ENCODE data around the gene ARMCX1. TPM values are rescaled to one million over a fixed set of nuclear protein-coding genes. Genes with fewer than 3 reads are reported as not detected.

Gene ARMCX1
- total and polyA plus RNA-seq, 2 donors (not counting 3 experiments of a cell fraction or from before 2014, with no cell fraction given) = 11.0 to 22.4 TPM

DNA sequence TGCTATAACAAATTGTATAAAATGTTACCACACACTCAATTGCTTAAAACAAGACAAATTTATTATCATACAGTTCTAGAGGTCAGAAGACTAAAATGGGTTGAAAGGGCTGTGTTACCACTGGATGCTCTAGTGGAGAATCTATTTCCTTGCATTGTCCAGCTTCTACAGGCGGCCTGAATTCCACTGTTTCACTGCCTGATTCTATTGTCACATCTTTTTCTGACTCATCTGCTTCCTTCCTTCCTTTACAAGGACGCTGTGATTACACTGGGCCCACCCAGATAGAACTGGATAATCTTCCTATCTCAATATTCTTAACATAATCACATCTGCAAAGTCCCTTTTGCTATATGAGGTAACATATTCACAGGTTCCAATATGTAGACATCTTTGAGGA lies 19.4 kb upstream of the ARMCX1 start:
- Histone ChIP-seq H3K4me1 (ENCODE audit: control insufficient read depth, extremely low read depth, insufficient read depth, low read length) (peaks cover 9% of the 10 kb centered on the region), H3K27ac (ENCODE audit: insufficient read depth, low read depth, low read length) (peak overlapping the region; percentile 23), H3K9me3 (replicated peaks; ENCODE audit: control insufficient read depth, insufficient read depth, low read length) (no peaks in the 10 kb centered on the region), H3K27me3 (ENCODE audit: control insufficient read depth in 2 of 2, insufficient read depth in 2 of 2, low read length in 2 of 2) (no peaks in the 10 kb centered on the region), H2AFZ (ENCODE audit: low read depth, low read length) (no peak overlapping the region), H3K4me2 (ENCODE audit: insufficient read depth, low read length) (no peak overlapping the region), H3K79me2 (ENCODE audit: control insufficient read depth, insufficient read depth, low read length) (no peaks in the 10 kb centered on the region), H3K9me1 (replicated peaks; ENCODE audit: control insufficient read depth, extremely low read depth, insufficient read depth, low read length) (no peaks in the 10 kb centered on the region), H3K9ac (replicated peaks; ENCODE audit: extremely low read depth, insufficient read depth, low read length) (no peak overlapping the region), H3K36me3 (ENCODE audit: control insufficient read depth in 2 of 2, extremely low read depth in 1 of 2, insufficient read depth in 2 of 2, low read length in 2 of 2) (no peaks in the 10 kb centered on the region), H4K20me1 (replicated peaks; ENCODE audit: control insufficient read depth, extremely low read depth, insufficient read depth, low read length) (no peaks in the 10 kb centered on the region), H3K4me3 (replicated peaks in 1 of 3; ENCODE audit: insufficient read depth in 1 of 3, low read depth in 1 of 3, low read length in 3 of 3) (no peak overlapping the region)
- ChIA-PET CTCF (no interaction called here), POLR2A (no interaction called here)
- DNase-seq (ENCODE audit: low read depth, low spot score) (peak; percentile 37), FAIRE-seq (peak; percentile 81)
- dilution Hi-C loops (cut with MboI; ENCODE audit: extremely low pct_ligation_motif_present, low sequenced_read_pairs) = no loop called here
- intact Hi-C loops (cut with micrococcal nuclease) = no loop called here
- TF ChIP-seq FOS (IDR thresholded peaks at IDR 0.05; ENCODE audit: borderline replicate concordance, insufficient read depth, low read length) (peak; percentile 58), GATA2 (IDR thresholded peaks at IDR 0.05; ENCODE audit: insufficient read depth, insufficient read length, low read depth, low read length) (peak; percentile 48), POLR2A (IDR thresholded peaks at IDR 0.05; ENCODE audit: low read depth, low read length) (no peak), POLR2AphosphoS5 (IDR thresholded peaks at IDR 0.05; ENCODE audit: insufficient read depth, low read depth, low read length) (peak; percentile 27), JUN (IDR thresholded peaks at IDR 0.05; ENCODE audit: borderline replicate concordance, insufficient read depth, insufficient read length, low read depth) (peak; percentile 63)
- BruUV-seq (replicated peaks) = no TSS peak

DNA sequence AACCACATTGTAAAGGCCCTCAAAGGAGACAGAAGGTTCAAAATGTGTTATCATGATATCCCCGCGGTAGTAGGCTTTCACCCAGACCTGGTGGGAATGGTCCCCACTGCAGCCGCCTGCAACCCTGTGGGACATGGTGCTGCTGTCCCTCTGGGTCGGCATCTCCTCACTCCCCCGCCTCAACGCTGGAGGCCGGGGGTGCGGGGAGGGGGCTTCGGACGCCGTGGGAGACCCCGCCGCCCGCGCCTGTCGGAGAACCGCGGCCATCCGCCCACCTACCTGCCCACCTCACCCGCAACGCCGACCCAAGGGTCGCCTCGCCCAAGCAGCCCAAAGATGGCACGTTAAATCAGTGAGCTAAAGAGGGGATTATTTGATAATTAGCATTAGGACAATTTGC lies 11.2 kb upstream of the ARMCX1 start:
- H3K79me2 ChIP-seq (ENCODE audit: control insufficient read depth, insufficient read depth, low read length) = no peaks in the 10 kb centered on the region
- FAIRE-seq = no peak
- intact Hi-C loops (cut with micrococcal nuclease) (no loop called here), dilution Hi-C loops (cut with MboI; ENCODE audit: extremely low pct_ligation_motif_present, low sequenced_read_pairs) (no loop called here)
- no peak overlapping the region for H3K4me2 ChIP-seq (ENCODE audit: insufficient read depth, low read length)
- DNase-seq (ENCODE audit: low read depth, low spot score) = no peak
- H3K27me3 ChIP-seq (ENCODE audit: control insufficient read depth in 2 of 2, insufficient read depth in 2 of 2, low read length in 2 of 2) = no peaks in the 10 kb centered on the region
- no peaks in the 10 kb centered on the region for H4K20me1 ChIP-seq (replicated peaks; ENCODE audit: control insufficient read depth, extremely low read depth, insufficient read depth, low read length)
- BruUV-seq (replicated peaks) = no TSS peak
- H2AFZ ChIP-seq (ENCODE audit: low read depth, low read length) = no peak overlapping the region
- no peaks in the 10 kb centered on the region for H3K36me3 ChIP-seq (ENCODE audit: control insufficient read depth in 2 of 2, extremely low read depth in 1 of 2, insufficient read depth in 2 of 2, low read length in 2 of 2)
- no peaks in the 10 kb centered on the region for H3K9me3 ChIP-seq (replicated peaks; ENCODE audit: control insufficient read depth, insufficient read depth, low read length)
- no peak overlapping the region for H3K9ac ChIP-seq (replicated peaks; ENCODE audit: extremely low read depth, insufficient read depth, low read length)
- H3K4me3 ChIP-seq (replicated peaks in 1 of 3; ENCODE audit: insufficient read depth in 1 of 3, low read depth in 1 of 3, low read length in 3 of 3) = no peak overlapping the region
- ChIA-PET POLR2A (no interaction called here), CTCF (no interaction called here)
- H3K4me1 ChIP-seq (ENCODE audit: control insufficient read depth, extremely low read depth, insufficient read depth, low read length) = no peaks in the 10 kb centered on the region
- TF ChIP-seq JUN (IDR thresholded peaks at IDR 0.05; ENCODE audit: borderline replicate concordance, insufficient read depth, insufficient read length, low read depth) = no peak
- no peak for TF ChIP-seq POLR2AphosphoS5 (IDR thresholded peaks at IDR 0.05; ENCODE audit: insufficient read depth, low read depth, low read length)
- TF ChIP-seq GATA2 (IDR thresholded peaks at IDR 0.05; ENCODE audit: insufficient read depth, insufficient read length, low read depth, low read length) = no peak
- TF ChIP-seq MAX (IDR thresholded peaks at IDR 0.05; ENCODE audit: insufficient read depth, insufficient read length) = no peak
- TF ChIP-seq POLR2A (IDR thresholded peaks at IDR 0.05; ENCODE audit: low read depth, low read length) = no peak
- TF ChIP-seq, protein P1, sequence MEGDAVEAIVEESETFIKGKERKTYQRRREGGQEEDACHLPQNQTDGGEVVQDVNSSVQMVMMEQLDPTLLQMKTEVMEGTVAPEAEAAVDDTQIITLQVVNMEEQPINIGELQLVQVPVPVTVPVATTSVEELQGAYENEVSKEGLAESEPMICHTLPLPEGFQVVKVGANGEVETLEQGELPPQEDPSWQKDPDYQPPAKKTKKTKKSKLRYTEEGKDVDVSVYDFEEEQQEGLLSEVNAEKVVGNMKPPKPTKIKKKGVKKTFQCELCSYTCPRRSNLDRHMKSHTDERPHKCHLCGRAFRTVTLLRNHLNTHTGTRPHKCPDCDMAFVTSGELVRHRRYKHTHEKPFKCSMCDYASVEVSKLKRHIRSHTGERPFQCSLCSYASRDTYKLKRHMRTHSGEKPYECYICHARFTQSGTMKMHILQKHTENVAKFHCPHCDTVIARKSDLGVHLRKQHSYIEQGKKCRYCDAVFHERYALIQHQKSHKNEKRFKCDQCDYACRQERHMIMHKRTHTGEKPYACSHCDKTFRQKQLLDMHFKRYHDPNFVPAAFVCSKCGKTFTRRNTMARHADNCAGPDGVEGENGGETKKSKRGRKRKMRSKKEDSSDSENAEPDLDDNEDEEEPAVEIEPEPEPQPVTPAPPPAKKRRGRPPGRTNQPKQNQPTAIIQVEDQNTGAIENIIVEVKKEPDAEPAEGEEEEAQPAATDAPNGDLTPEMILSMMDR (IDR thresholded peaks at IDR 0.05; ENCODE audit: extremely low read depth in 1 of 2, insufficient read depth in 1 of 2, low read depth in 1 of 2, low read length in 2 of 2) = no peak
- no peak for TF ChIP-seq EZH2 (IDR thresholded peaks at IDR 0.05; ENCODE audit: borderline replicate concordance, low read depth, low read length, severe bottlenecking)
- no peak overlapping the region for H3K27ac ChIP-seq (ENCODE audit: insufficient read depth, low read depth, low read length)
- no peaks in the 10 kb centered on the region for H3K9me1 ChIP-seq (replicated peaks; ENCODE audit: control insufficient read depth, extremely low read depth, insufficient read depth, low read length)
